ENCODE results near the gene NELFB. TPM values are rescaled to one million over a fixed set of nuclear protein-coding genes. Genes with fewer than 3 reads are reported as not detected.

Gene NELFB
- total and polyA plus RNA-seq, 2 of the 4 experiments (the other 2 are of a cell fraction) = 36.9 to 66.0 TPM

GRCh38 chr9:137307255-137308056 lies 52.3 kb downstream of the NELFB start:
- POLR2A ChIA-PET (ENCODE audit: unreplicated experiment) = no interaction called here
- no peak for ATAC-seq (ENCODE audit: low read depth)

More at GRCh38 chr9:137307255-137308056, 52.3 kb downstream of the NELFB start:
- DNase-seq = no peak
- Histone ChIP-seq H3K27me3 (ENCODE audit: control insufficient read depth, insufficient read depth, low read length) (peaks cover 6% of the 10 kb centered on the region; the same call in 1 of the 2 replicates), H3K4me2 (ENCODE audit: low read depth, low read length) (no peak overlapping the region), H3K27ac (ENCODE audit: insufficient read depth, low read length) (no peak overlapping the region), H2AFZ (replicated peaks; ENCODE audit: low read length, poor library complexity) (no peak overlapping the region), H3K4ac (ENCODE audit: low read depth, low read length) (no peak overlapping the region), H3K14ac (replicated peaks; ENCODE audit: low read depth, low read length) (no peak overlapping the region), H3K36me3 (ENCODE audit: control insufficient read depth, insufficient read depth, low read length) (no peaks in the 10 kb centered on the region), H2BK20ac (ENCODE audit: low read depth, low read length) (no peak overlapping the region), H3K9me3 (ENCODE audit: control insufficient read depth, insufficient read depth, low read length) (no peaks in the 10 kb centered on the region), H3K9ac (ENCODE audit: low read depth, low read length) (no peak overlapping the region), H3K4me1 (ENCODE audit: control insufficient read depth, insufficient read depth, low read length) (no peaks in the 10 kb centered on the region; the same call in 1 of the 2 replicates), H4K20me1 (ENCODE audit: insufficient read depth, low read length) (no peaks in the 10 kb centered on the region), H3K9me1 (ENCODE audit: insufficient read depth, low read length) (no peaks in the 10 kb centered on the region), H3K18ac (ENCODE audit: low read depth, low read length) (no peak overlapping the region), H2BK120ac (ENCODE audit: low read depth, low read length) (no peak overlapping the region), H2BK5ac (ENCODE audit: low read depth, low read length, poor library complexity, severe bottlenecking) (no peak overlapping the region), H2BK15ac (ENCODE audit: low read depth, low read length) (no peak overlapping the region), H3K4me3 (ENCODE audit: insufficient read depth, low read depth, low read length) (no peak overlapping the region), H3K56ac (ENCODE audit: extremely low read depth, insufficient read depth, low read length) (no peak overlapping the region), H3K79me1 (ENCODE audit: low read depth in 1 of 2, low read length in 2 of 2) (no peaks in the 10 kb centered on the region), H4K8ac (ENCODE audit: low read depth in 2 of 2, low read length in 2 of 2) (no peak overlapping the region), H2AK9ac (replicated peaks; ENCODE audit: low read depth, low read length, poor library complexity) (no peak overlapping the region), H4K91ac (ENCODE audit: insufficient read depth, low read depth, low read length) (no peak overlapping the region), H2AK5ac (ENCODE audit: low read depth, low read length) (no peak overlapping the region), H3K23ac (ENCODE audit: low read depth, low read length) (no peak overlapping the region), H4K5ac (ENCODE audit: low read depth, low read length) (no peak overlapping the region)
- intact Hi-C loops (cut with micrococcal nuclease) (no loop called here), in situ Hi-C loops (cut with MboI; ENCODE audit: low sequenced_read_pairs) (no loop called here), dilution Hi-C loops (cut with HindIII; ENCODE audit: low sequenced_read_pairs, unreplicated experiment) (no loop called here)
- no TSS peak for BruUV-seq (replicated peaks)
- CTCF ChIA-PET = no interaction called here
- TF ChIP-seq FOS (IDR thresholded peaks at IDR 0.05; ENCODE audit: low read depth, low read length) (no peak), CTCF (conservative IDR thresholded peaks at IDR 0.05; ENCODE audit: low read depth, low read length) (no peak), USF2 (IDR thresholded peaks at IDR 0.05; ENCODE audit: low read depth, low read length) (no peak), MAZ (IDR thresholded peaks at IDR 0.05; ENCODE audit: borderline replicate concordance, low read depth, low read length) (no peak), MXI1 (IDR thresholded peaks at IDR 0.05; ENCODE audit: borderline replicate concordance, low read depth, low read length) (no peak), CEBPB (IDR thresholded peaks at IDR 0.05; ENCODE audit: low read depth, low read length) (no peak), CHD1 (IDR thresholded peaks at IDR 0.05; ENCODE audit: low read depth, low read length) (no peak), SMC3 (IDR thresholded peaks at IDR 0.05; ENCODE audit: low read depth, low read length) (no peak), RFX5 (IDR thresholded peaks at IDR 0.05; ENCODE audit: low read depth, low read length) (no peak), POLR2A (IDR thresholded peaks at IDR 0.05; ENCODE audit: low read depth, low read length) (no peak), NFE2L2 (IDR thresholded peaks at IDR 0.05; ENCODE audit: low read depth, low read length) (no peak), BHLHE40 (IDR thresholded peaks at IDR 0.05; ENCODE audit: low read depth, low read length) (no peak), RCOR1 (IDR thresholded peaks at IDR 0.05; ENCODE audit: insufficient replicate concordance, low read length) (no peak), MAFK (IDR thresholded peaks at IDR 0.05; ENCODE audit: low read depth, low read length) (no peak), RAD21 (IDR thresholded peaks at IDR 0.05; ENCODE audit: low read length) (no peak)
- TF ChIP-seq, protein P1, sequence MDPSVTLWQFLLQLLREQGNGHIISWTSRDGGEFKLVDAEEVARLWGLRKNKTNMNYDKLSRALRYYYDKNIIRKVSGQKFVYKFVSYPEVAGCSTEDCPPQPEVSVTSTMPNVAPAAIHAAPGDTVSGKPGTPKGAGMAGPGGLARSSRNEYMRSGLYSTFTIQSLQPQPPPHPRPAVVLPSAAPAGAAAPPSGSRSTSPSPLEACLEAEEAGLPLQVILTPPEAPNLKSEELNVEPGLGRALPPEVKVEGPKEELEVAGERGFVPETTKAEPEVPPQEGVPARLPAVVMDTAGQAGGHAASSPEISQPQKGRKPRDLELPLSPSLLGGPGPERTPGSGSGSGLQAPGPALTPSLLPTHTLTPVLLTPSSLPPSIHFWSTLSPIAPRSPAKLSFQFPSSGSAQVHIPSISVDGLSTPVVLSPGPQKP (IDR thresholded peaks at IDR 0.05; ENCODE audit: borderline replicate concordance, low read depth, low read length) = no peak
- WGBS, 2 experiments (ENCODE audit: extremely low coverage in 2 of 2, insufficient read length in 1 of 2) = 48% methylated on average over 12 of the region's 30 CpGs; no CpG with 5 or more reads in 1 of the 2 experiments

Data from IMR-90 (cell line).